Breast epithelium (tissue), 3 donors: ENCODE results near the gene OAT.

ENCODE experiments used
- POLR2A ChIP-seq: fragments of 450-650 bp; IDR thresholded peaks from one replicate; pipeline ENCODE4 v1.6.1; 2016; ENCODE audit warnings: antibody characterized with exemption, mild to moderate bottlenecking, moderate library complexity
- POLR2AphosphoS5 ChIP-seq, 3 donors: sonication (generic); formaldehyde crosslinking; IDR thresholded peaks; one replicate each; pipeline ENCODE4 v1.6.1; 2017; ENCODE audit warnings: antibody characterized with exemption in 3 of 3
- TF ChIP-seq, protein P1 (sequence below), 3 donors: fragments of 450-650 bp; IDR thresholded peaks; one replicate each; pipeline ENCODE4 v1.5.1; 2016 to 2017; ENCODE audit warnings: antibody characterized with exemption in 3 of 3, mild to moderate bottlenecking in 3 of 3, moderate library complexity in 3 of 3

DNA sequence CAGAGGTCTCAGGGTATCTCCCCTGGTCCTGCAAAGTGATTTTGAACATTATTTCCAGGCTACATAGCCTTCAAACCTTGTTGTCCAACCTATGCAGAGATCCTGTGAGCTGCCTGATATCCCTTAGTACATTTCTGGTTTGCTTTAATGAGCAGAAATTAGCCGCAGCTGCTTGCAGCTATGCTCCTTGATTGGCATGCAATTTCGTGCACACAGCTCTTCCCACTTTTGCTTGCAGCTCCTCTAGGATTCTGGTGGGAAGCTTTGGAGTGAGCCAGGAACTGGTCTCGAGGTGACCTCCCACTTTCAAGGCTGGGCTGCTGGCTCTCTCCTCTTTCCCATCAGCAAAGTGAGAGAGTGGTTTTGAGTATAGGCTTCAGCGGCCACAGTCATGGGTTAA, 45.8 kb downstream of the OAT start:
- no peak for TF ChIP-seq POLR2A
- TF ChIP-seq, protein P1, sequence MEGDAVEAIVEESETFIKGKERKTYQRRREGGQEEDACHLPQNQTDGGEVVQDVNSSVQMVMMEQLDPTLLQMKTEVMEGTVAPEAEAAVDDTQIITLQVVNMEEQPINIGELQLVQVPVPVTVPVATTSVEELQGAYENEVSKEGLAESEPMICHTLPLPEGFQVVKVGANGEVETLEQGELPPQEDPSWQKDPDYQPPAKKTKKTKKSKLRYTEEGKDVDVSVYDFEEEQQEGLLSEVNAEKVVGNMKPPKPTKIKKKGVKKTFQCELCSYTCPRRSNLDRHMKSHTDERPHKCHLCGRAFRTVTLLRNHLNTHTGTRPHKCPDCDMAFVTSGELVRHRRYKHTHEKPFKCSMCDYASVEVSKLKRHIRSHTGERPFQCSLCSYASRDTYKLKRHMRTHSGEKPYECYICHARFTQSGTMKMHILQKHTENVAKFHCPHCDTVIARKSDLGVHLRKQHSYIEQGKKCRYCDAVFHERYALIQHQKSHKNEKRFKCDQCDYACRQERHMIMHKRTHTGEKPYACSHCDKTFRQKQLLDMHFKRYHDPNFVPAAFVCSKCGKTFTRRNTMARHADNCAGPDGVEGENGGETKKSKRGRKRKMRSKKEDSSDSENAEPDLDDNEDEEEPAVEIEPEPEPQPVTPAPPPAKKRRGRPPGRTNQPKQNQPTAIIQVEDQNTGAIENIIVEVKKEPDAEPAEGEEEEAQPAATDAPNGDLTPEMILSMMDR (IDR thresholded peaks at IDR 0.05) = no peak
- no peak for TF ChIP-seq POLR2AphosphoS5 (IDR thresholded peaks at IDR 0.05)
